HEK293 (cell line): ENCODE results near the gene ANO1.

Source experiments
- CTCF ChIA-PET: fragments of 350-600 bp; formaldehyde crosslinking; extraction: SDS; loops from one replicate; lab custom pipeline; 2021; ENCODE audit warnings: antibody characterized with exemption; lab: Yijun Ruan, JAX
- POLR2A ChIA-PET: fragments of 300-600 bp; formaldehyde crosslinking; extraction: SDS; loops from one replicate; lab custom pipeline; 2020; ENCODE audit warnings: antibody characterized with exemption, inconsistent platforms; lab: Yijun Ruan, JAX
- H3K27ac ChIP-seq: fragments of 200-500 bp; sonication (Bioruptor generic); 2 replicates; pipeline ENCODE4 v1.5.1; 2014; ENCODE audit warnings: low read depth, low read length, control low read depth, inconsistent platforms; ENCODE audit errors: extremely low read depth
- H3K36me3 ChIP-seq, 2 experiments: fragments of 200-500 bp in 1 of 2; sonication (Bioruptor generic) in 1 of 2; 1 replicate in 1 of 2; 2 replicates in 1 of 2; pipeline ENCODE4 v1.5.1; 2014 to 2017; ENCODE audit warnings: inconsistent platforms in 2 of 2, low read length in 2 of 2; ENCODE audit not compliant: control insufficient read depth in 2 of 2, insufficient read depth in 1 of 2
- H3K4me1 ChIP-seq: fragments of 200-500 bp; sonication (Bioruptor generic); 2 replicates; pipeline ENCODE4 v1.5.1; 2014; ENCODE audit warnings: mild to moderate bottlenecking, low read length, inconsistent platforms; ENCODE audit not compliant: control insufficient read depth, insufficient read depth
- H3K4me3 ChIP-seq: 2 replicates; pipeline ENCODE4 v1.5.1; 2011; ENCODE audit warnings: low read depth, mild to moderate bottlenecking, control low read depth, low read length, moderate library complexity
- H3K9me3 ChIP-seq: fragments of 200-500 bp; sonication (Bioruptor generic); 2 replicates; pipeline ENCODE4 v1.5.1; 2014; ENCODE audit warnings: low read depth, low read length, inconsistent platforms; ENCODE audit not compliant: control insufficient read depth, insufficient read depth
- GLIS1 ChIP-seq: fragments of 450-650 bp; formaldehyde crosslinking; IDR thresholded peaks from 2 replicates; pipeline ENCODE4 v1.5.1; 2016; ENCODE audit warnings: missing biosample characterization, missing genetic modification characterization
- PBX3 ChIP-seq: sonication (generic); formaldehyde crosslinking; IDR thresholded peaks from 2 replicates; pipeline ENCODE4 v1.8.1; 2022; ENCODE audit warnings: mild to moderate bottlenecking, moderate library complexity, missing genetic modification reagents
- ZBTB10 ChIP-seq: fragments of 450-650 bp; formaldehyde crosslinking; IDR thresholded peaks from 2 replicates; pipeline ENCODE4 v1.5.1; 2016; ENCODE audit warnings: missing biosample characterization, missing genetic modification characterization
- ZBTB11 ChIP-seq: fragments of 450-650 bp; formaldehyde crosslinking; conservative IDR thresholded peaks from 2 replicates; pipeline ENCODE4 v1.5.1; 2016; ENCODE audit warnings: low read depth, missing biosample characterization, missing genetic modification characterization
- ZBTB17 ChIP-seq: fragments of 450-650 bp; formaldehyde crosslinking; IDR thresholded peaks from 2 replicates; pipeline ENCODE4 v1.5.1; 2016; ENCODE audit warnings: missing biosample characterization, missing genetic modification characterization
- ZIC2 ChIP-seq: fragments of 450-650 bp; formaldehyde crosslinking; IDR thresholded peaks from 2 replicates; pipeline ENCODE4 v1.5.1; 2016; ENCODE audit warnings: missing biosample characterization, missing genetic modification characterization
- ZNF518A ChIP-seq: fragments of 450-650 bp; formaldehyde crosslinking; conservative IDR thresholded peaks from 2 replicates; pipeline ENCODE4 v1.5.1; 2016; ENCODE audit warnings: low read depth, missing biosample characterization, missing genetic modification characterization
- ZNF629 ChIP-seq: fragments of 450-650 bp; formaldehyde crosslinking; IDR thresholded peaks from 2 replicates; pipeline ENCODE4 v1.5.1; 2017; ENCODE audit warnings: missing biosample characterization, missing genetic modification characterization
- TF ChIP-seq, protein P1 (sequence below): fragments of 450-650 bp; formaldehyde crosslinking; IDR thresholded peaks from 2 replicates; pipeline ENCODE4 v1.5.1; 2016; ENCODE audit warnings: missing biosample characterization, missing genetic modification characterization
- TF ChIP-seq, protein P2 (sequence below): fragments of 450-650 bp; formaldehyde crosslinking; IDR thresholded peaks from 2 replicates; pipeline ENCODE4 v1.5.1; 2017; ENCODE audit warnings: missing biosample characterization, missing genetic modification characterization
- TF ChIP-seq, protein P3 (sequence below): fragments of 450-650 bp; formaldehyde crosslinking; IDR thresholded peaks from 2 replicates; pipeline ENCODE4 v1.5.1; 2016; ENCODE audit warnings: missing biosample characterization, missing genetic modification characterization, low read depth

Gene ANO1

GRCh38 chr11:70099578-70100279, 21.6 kb downstream of the ANO1 start:
- POLR2A ChIA-PET: no interaction called here
- Histone ChIP-seq H3K27ac (no peak overlapping the region), H3K9me3 (no peaks in the 10 kb centered on the region), H3K4me3 (no peak overlapping the region), H3K36me3 (no peaks in the 10 kb centered on the region)
- TF ChIP-seq ZNF629: no peak
- TF ChIP-seq ZBTB10 (tag by site-specific recombination): no peak
- TF ChIP-seq ZIC2 (tag by site-specific recombination): peak; percentile 71
- TF ChIP-seq, protein P1, sequence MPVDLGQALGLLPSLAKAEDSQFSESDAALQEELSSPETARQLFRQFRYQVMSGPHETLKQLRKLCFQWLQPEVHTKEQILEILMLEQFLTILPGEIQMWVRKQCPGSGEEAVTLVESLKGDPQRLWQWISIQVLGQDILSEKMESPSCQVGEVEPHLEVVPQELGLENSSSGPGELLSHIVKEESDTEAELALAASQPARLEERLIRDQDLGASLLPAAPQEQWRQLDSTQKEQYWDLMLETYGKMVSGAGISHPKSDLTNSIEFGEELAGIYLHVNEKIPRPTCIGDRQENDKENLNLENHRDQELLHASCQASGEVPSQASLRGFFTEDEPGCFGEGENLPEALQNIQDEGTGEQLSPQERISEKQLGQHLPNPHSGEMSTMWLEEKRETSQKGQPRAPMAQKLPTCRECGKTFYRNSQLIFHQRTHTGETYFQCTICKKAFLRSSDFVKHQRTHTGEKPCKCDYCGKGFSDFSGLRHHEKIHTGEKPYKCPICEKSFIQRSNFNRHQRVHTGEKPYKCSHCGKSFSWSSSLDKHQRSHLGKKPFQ (tag by site-specific recombination): no peak
- no peak for TF ChIP-seq ZBTB11
- TF ChIP-seq, protein P2, sequence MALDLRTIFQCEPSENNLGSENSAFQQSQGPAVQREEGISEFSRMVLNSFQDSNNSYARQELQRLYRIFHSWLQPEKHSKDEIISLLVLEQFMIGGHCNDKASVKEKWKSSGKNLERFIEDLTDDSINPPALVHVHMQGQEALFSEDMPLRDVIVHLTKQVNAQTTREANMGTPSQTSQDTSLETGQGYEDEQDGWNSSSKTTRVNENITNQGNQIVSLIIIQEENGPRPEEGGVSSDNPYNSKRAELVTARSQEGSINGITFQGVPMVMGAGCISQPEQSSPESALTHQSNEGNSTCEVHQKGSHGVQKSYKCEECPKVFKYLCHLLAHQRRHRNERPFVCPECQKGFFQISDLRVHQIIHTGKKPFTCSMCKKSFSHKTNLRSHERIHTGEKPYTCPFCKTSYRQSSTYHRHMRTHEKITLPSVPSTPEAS (tag by site-specific recombination): no peak
- TF ChIP-seq ZBTB17 (tag by site-specific recombination): 0 out of 2 replicates have a peak, but pooled peaks have one; percentile 14
- TF ChIP-seq ZNF518A (tag by site-specific recombination): no peak
- peak; percentile 69 for TF ChIP-seq GLIS1
- no peak for TF ChIP-seq PBX3 (CRISPR knock-in tag)
- TF ChIP-seq, protein P3, sequence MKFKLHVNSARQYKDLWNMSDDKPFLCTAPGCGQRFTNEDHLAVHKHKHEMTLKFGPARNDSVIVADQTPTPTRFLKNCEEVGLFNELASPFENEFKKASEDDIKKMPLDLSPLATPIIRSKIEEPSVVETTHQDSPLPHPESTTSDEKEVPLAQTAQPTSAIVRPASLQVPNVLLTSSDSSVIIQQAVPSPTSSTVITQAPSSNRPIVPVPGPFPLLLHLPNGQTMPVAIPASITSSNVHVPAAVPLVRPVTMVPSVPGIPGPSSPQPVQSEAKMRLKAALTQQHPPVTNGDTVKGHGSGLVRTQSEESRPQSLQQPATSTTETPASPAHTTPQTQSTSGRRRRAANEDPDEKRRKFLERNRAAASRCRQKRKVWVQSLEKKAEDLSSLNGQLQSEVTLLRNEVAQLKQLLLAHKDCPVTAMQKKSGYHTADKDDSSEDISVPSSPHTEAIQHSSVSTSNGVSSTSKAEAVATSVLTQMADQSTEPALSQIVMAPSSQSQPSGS (tag by site-specific recombination): no peak
- TF ChIP-seq, all 188 proteins: peak for 3
- no peaks in the 10 kb centered on the region; the same call in 1 of the 2 replicates for H3K4me1 ChIP-seq
- CTCF ChIA-PET: interaction anchor here (1.6 kb wide), 1 partner anchor 17 kb away, joined by 4 read pairs; no protein-coding TSS in a partner anchor
